Activated B cell treated with CpG ODN at 0.5 μM for 24 hours (primary cell): ENCODE measurements around the gene PLPP6. TPM values are rescaled to one million over a fixed set of nuclear protein-coding genes. Genes with fewer than 3 reads are reported as not detected.
"Not testable (repeated sequence)": the region's sequence is repeated elsewhere in the genome, so short reads cannot be mapped to it uniquely, and the experiment has no call there.

Experiments
- ATAC-seq: fragments of 200-7000 bp; cut with Tn5 transposase; one replicate; pipeline ENCODE4 v1.10.0; 2021; ENCODE audit warnings: low read depth, mild to moderate bottlenecking, moderate library complexity
- CTCF ChIA-PET: fragments of 350-600 bp; sonication (Branson Sonifier 250); formaldehyde crosslinking; loops from one replicate; lab custom pipeline; 2021; ENCODE audit warnings: antibody characterized with exemption; lab: Charles Lee
- POLR2A ChIA-PET: fragments of 350-600 bp; sonication (Branson Sonifier 250); formaldehyde crosslinking; loops from one replicate; lab custom pipeline; 2021; ENCODE audit warnings: antibody characterized with exemption; lab: Charles Lee
- DNase-seq: peaks from one replicate; pipeline ENCODE4 v3.0.0; 2022
- H3K27ac Mint-ChIP-seq: one replicate; pipeline ENCODE4 v1.8.0; 2020; ENCODE audit warnings: mixed read lengths
- H3K27me3 Mint-ChIP-seq: one replicate; pipeline ENCODE4 v1.8.0; 2021; ENCODE audit warnings: mixed read lengths
- H3K36me3 Mint-ChIP-seq: one replicate; pipeline ENCODE4 v1.8.0; 2021; ENCODE audit warnings: low read depth, mixed read lengths
- H3K4me1 Mint-ChIP-seq: one replicate; pipeline ENCODE4 v1.8.0; 2021; ENCODE audit warnings: mixed read lengths
- H3K4me3 Mint-ChIP-seq: one replicate; pipeline ENCODE4 v1.8.0; 2020; ENCODE audit warnings: mild to moderate bottlenecking, mixed read lengths
- H3K9me3 Mint-ChIP-seq: one replicate; pipeline ENCODE4 v1.8.0; 2020; ENCODE audit warnings: mixed read lengths
- CTCF ChIP-seq: fragments of 200-600 bp; IDR thresholded peaks from one replicate; pipeline ENCODE4 v1.8.0; 2022; ENCODE audit warnings: antibody characterized with exemption, mild to moderate bottlenecking
- intact Hi-C: fragments of 100-400 bp; cut with micrococcal nuclease; formaldehyde crosslinking; loops from one replicate; pipeline ENCODE4 v1.15.1; 2024
- total RNA-seq: library from RNA; stranded (reverse); gene quantifications from 2 replicates; pipeline ENCODE4 v1.2.3, GENCODE V29; 2022

The PLPP6 gene
- total RNA-seq, 1 donor from 2014 or later = 10.2 TPM

DNA sequence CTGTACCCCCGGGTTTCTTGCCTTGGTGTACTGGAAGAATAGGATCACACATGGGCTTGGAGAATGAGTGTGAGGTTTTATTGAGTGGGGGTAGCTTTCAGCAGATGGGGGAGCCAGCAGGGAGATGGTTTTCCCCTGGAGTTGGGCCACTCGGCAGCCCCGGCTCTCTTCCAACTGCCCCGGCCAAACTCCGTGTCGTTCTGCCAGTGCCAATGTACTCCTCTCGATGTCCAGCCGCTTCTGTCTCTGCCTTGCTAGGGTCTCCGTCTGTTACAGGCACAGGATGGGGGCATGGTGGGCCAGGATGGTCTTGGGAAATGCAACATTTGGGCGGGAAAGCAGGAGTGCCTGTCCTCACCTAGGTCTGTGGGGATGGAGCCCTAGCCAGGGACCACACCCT, 7.6 kb upstream of the PLPP6 start:
- ChIA-PET POLR2A (no interaction called here), CTCF (interaction anchor here (0.9 kb wide), 1 partner anchor 10 kb away, joined by 3 read pairs; no protein-coding TSS in a partner anchor)
- Mint-ChIP-seq H3K27me3 (peaks cover 12% of the 10 kb centered on the region), H3K4me1 (no peaks in the 10 kb centered on the region), H3K36me3 (no peaks in the 10 kb centered on the region), H3K4me3 (no peak overlapping the region), H3K9me3 (no peaks in the 10 kb centered on the region), H3K27ac (no peak overlapping the region)
- intact Hi-C loops = no loop called here
- no peak for ATAC-seq
- no peak for DNase-seq
- TF ChIP-seq CTCF = no peak

DNA sequence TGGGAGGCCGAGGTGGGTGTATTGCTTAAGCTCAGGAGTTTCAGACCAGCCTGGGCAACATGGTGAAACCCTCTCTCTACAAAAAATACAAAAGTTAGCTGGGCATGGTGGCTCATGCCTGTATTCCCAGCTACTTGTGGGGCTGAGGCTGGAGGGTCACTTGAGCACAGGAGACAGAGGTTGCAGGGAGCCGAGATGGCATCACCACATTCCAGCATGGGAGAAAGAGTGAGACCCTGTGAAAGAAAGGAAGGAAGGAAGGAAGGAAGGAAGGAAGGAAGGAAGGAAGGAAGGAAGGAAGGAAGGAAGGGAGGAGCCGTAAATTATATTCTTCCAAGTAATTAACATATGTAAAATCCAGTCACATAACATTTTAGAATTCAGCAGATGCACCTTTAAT, 5.9 kb upstream of the PLPP6 start:
- POLR2A ChIA-PET, H3K36me3 Mint-ChIP-seq, H3K9me3 Mint-ChIP-seq, H3K27me3 Mint-ChIP-seq, H3K4me1 Mint-ChIP-seq, H3K27ac Mint-ChIP-seq, intact Hi-C loops, H3K4me3 Mint-ChIP-seq, DNase-seq, ATAC-seq, CTCF ChIA-PET: not testable (repeated sequence)

- H3K4me1 Mint-ChIP-seq = peaks cover 2% of the 10 kb centered on the region
- ChIA-PET CTCF (no interaction called here), POLR2A (no interaction called here)
- no peak for TF ChIP-seq CTCF
- H3K27me3 Mint-ChIP-seq = peaks cover 4% of the 10 kb centered on the region
- no peak for DNase-seq
- H3K36me3 Mint-ChIP-seq = no peaks in the 10 kb centered on the region
- intact Hi-C loops = no loop called here
- H3K27ac Mint-ChIP-seq = no peak overlapping the region
- ATAC-seq = no peak
- H3K9me3 Mint-ChIP-seq = no peaks in the 10 kb centered on the region
- H3K4me3 Mint-ChIP-seq = no peak overlapping the region
Measured at GRCh38 chr9:4656621-4657020, 5.5 kb upstream of the PLPP6 start.

DNA sequence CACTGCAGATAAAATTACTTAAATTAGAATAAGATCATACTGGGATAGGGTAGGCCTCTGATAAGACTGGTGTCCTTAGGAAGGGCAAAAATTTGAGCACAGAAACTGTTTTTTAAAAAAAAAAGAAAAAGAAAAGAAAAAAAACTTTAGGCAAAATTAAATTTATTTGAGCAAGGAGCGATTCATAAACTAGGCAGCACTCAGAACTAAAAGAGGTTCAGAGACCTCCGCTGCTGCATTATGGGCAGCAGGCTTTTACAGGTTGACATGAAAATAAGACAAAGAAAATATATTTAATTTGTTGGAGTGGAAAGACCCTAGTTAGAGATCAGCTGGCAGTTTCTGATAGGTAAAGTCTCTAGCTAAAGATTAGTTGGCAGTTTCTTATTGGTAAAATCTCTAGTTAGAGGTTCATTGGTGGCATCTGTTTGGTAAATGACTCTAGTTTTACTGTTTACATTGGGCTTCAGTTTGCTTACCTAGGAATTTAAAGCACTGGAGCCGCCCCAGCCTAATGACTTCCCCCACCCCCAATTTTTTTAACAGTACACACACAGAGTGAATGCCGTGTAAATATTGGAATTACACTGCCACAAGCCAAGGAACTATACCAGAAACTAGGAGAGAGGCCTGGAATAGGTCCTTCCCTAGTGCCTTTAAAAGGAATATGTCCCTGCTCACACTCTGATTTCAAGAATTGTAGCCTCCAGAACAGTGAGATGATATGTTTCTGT, 4.5 kb upstream of the PLPP6 start:
- intact Hi-C loops = no loop called here
- DNase-seq (no peak), ATAC-seq (no peak)
- H3K36me3 Mint-ChIP-seq = peaks cover 2% of the 10 kb centered on the region
- peaks cover 8% of the 10 kb centered on the region for H3K4me1 Mint-ChIP-seq
- CTCF ChIA-PET = no interaction called here
- H3K4me3 Mint-ChIP-seq = no peak overlapping the region
- no peak overlapping the region for H3K27ac Mint-ChIP-seq
- POLR2A ChIA-PET = no interaction called here
- peaks cover 4% of the 10 kb centered on the region for H3K27me3 Mint-ChIP-seq
- H3K9me3 Mint-ChIP-seq = no peaks in the 10 kb centered on the region
- no peak for TF ChIP-seq CTCF

DNA sequence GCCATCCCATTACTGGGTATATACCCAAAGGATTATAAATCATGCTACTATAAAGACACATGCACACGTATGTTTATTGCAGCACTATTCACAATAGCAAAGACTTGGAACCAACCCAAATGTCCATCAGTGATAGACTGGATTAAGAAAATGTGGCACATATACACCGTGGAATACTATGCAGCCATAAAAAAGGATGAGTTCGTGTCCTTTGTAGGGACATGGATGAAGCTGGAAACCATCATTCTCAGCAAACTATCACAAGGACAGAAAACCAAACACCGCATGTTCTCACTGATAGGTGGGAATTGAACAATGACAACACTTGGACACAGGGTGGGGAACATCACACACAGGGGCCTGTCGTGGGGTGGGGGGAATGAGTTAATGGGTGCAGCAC, 1.4 kb upstream of the PLPP6 start:
- H3K27ac Mint-ChIP-seq, POLR2A ChIA-PET, H3K27me3 Mint-ChIP-seq, H3K36me3 Mint-ChIP-seq, DNase-seq, ATAC-seq, H3K9me3 Mint-ChIP-seq: not testable (repeated sequence)
- Mint-ChIP-seq H3K4me1 (peaks cover 37% of the 10 kb centered on the region), H3K4me3 (peak overlapping the region; percentile 28)
- CTCF ChIA-PET = interaction anchor here (0.6 to 1.1 kb wide), 2 partner anchors 19 to 102 kb away, joined by 3 read pairs; partner anchors contain the start of gene CDC37L1
- intact Hi-C loops = loop anchor here (5.0 to 10.0 kb wide), 2 partner anchors 196 to 327 kb away; partner anchors contain the start of gene JAK2

DNA sequence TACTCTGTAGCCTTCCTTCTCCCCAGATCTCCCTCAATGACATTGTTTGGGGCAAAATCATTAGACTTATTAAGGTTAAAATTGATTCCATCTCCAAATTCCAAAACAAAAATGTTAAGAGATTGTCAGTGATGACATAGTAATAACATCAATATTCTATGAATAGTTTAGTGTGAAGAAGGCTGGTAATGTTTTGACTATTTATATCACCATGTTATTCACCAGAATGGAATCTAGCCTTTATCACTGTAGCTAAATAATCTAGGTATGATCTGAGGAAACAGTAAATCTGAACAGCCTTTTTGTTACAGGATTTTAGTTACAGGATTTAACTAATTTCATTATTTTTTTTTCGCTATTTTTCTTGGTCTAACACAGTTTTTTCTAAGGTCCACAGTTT, 929 bp upstream of the PLPP6 start:
- H3K27ac Mint-ChIP-seq = no peak overlapping the region
- ATAC-seq = no peak

More for the DNA sequence above, 929 bp upstream of the PLPP6 start:
- intact Hi-C loops = loop anchor here (5.0 to 10.0 kb wide), 2 partner anchors 196 to 326 kb away; partner anchors contain the start of gene JAK2
- Mint-ChIP-seq H3K36me3 (peaks cover 4% of the 10 kb centered on the region), H3K27me3 (peaks cover 8% of the 10 kb centered on the region), H3K4me1 (peaks cover 42% of the 10 kb centered on the region), H3K9me3 (no peaks in the 10 kb centered on the region), H3K4me3 (peak overlapping the region; percentile 92)
- no peak for TF ChIP-seq CTCF
- DNase-seq = no peak
- CTCF ChIA-PET = interaction anchor here (0.6 to 1.1 kb wide), 2 partner anchors 18 to 101 kb away, joined by 3 read pairs; partner anchors contain the start of gene CDC37L1
- POLR2A ChIA-PET = interaction anchor here (0.8 kb wide), 1 partner anchor 80 kb away, joined by 3 read pairs; the partner anchor contains the start of gene AK3
